ENCODE results near the gene PAX8.

PAX8 gene

GRCh38 chr2:113173542-113174375 is 105.0 kb downstream of the PAX8 start, which contains the start of gene PSD4:
Gene PSD4, plus strand, starts transcription at chr2:113173971. Its CDS starts 8,486 bp downstream, at chr2:113182457.
- Histone ChIP-seq H3K9me3 (ENCODE audit: low read length) (no peaks in the 10 kb centered on the region), H3K27me3 (ENCODE audit: control insufficient read depth in 1 of 2, insufficient read depth in 2 of 2, low read length in 2 of 2) (no peaks in the 10 kb centered on the region), H3K4me3 (ENCODE audit: low read depth in 1 of 2, low read length in 2 of 2) (no peak within 1 kb of the TSS), H3K9ac (ENCODE audit: low read length) (no peak within 1 kb of the TSS), H3K36me3 (ENCODE audit: insufficient read depth, low read length) (no peaks in the 10 kb centered on the region), H3K27ac (ENCODE audit: low read depth, low read length) (no peak within 1 kb of the TSS), H3K4me1 (ENCODE audit: insufficient read depth, low read length) (no peaks in the 10 kb centered on the region)

- H3K4me3 ChIP-seq (ENCODE audit: low read depth in 1 of 2, low read length in 2 of 2), result no peak overlapping the region
These were observed 105.8 kb downstream of the PAX8 start for GRCh38 chr2:113172721-113173541.

GRCh38 chr2:113171334-113172075 is 107.2 kb downstream of the PAX8 start:
- Histone ChIP-seq H3K27me3 (ENCODE audit: control insufficient read depth in 1 of 2, insufficient read depth in 2 of 2, low read length in 2 of 2) (no peaks in the 10 kb centered on the region), H3K9me3 (ENCODE audit: low read length) (no peaks in the 10 kb centered on the region), H3K4me3 (ENCODE audit: low read depth in 1 of 2, low read length in 2 of 2) (no peak overlapping the region), H3K36me3 (ENCODE audit: insufficient read depth, low read length) (no peaks in the 10 kb centered on the region), H3K9ac (ENCODE audit: low read length) (no peak overlapping the region), H3K4me1 (ENCODE audit: insufficient read depth, low read length) (no peaks in the 10 kb centered on the region), H3K27ac (ENCODE audit: low read depth, low read length) (no peak overlapping the region)

More at GRCh38 chr2:113172721-113173541, 105.8 kb downstream of the PAX8 start:
- Histone ChIP-seq H3K9me3 (ENCODE audit: low read length) (no peaks in the 10 kb centered on the region), H3K27me3 (ENCODE audit: control insufficient read depth in 1 of 2, insufficient read depth in 2 of 2, low read length in 2 of 2) (no peaks in the 10 kb centered on the region), H3K4me1 (ENCODE audit: insufficient read depth, low read length) (no peaks in the 10 kb centered on the region), H3K36me3 (ENCODE audit: insufficient read depth, low read length) (no peaks in the 10 kb centered on the region), H3K27ac (ENCODE audit: low read depth, low read length) (no peak overlapping the region), H3K9ac (ENCODE audit: low read length) (no peak overlapping the region)

GRCh38 chr2:113169586-113169985 is 109.1 kb downstream of the PAX8 start:
- no peak overlapping the region for H3K9ac ChIP-seq (ENCODE audit: low read length)
- no peak overlapping the region for H3K27ac ChIP-seq (ENCODE audit: low read depth, low read length)
- H3K36me3 ChIP-seq (ENCODE audit: insufficient read depth, low read length), result no peaks in the 10 kb centered on the region
- H3K27me3 ChIP-seq (ENCODE audit: control insufficient read depth in 1 of 2, insufficient read depth in 2 of 2, low read length in 2 of 2), result no peaks in the 10 kb centered on the region
- no peaks in the 10 kb centered on the region for H3K4me1 ChIP-seq (ENCODE audit: insufficient read depth, low read length)
- no peaks in the 10 kb centered on the region for H3K9me3 ChIP-seq (ENCODE audit: low read length)
- H3K4me3 ChIP-seq (ENCODE audit: low read depth in 1 of 2, low read length in 2 of 2), result no peak overlapping the region

- H3K4me3 ChIP-seq (ENCODE audit: low read depth in 1 of 2, low read length in 2 of 2), result no peak overlapping the region
- no peaks in the 10 kb centered on the region for H3K4me1 ChIP-seq (ENCODE audit: insufficient read depth, low read length)
These were observed 109.7 kb downstream of the PAX8 start for GRCh38 chr2:113169002-113169530.

GRCh38 chr2:113167962-113168340 is 110.8 kb downstream of the PAX8 start:
- no peak overlapping the region for H3K4me3 ChIP-seq (ENCODE audit: low read depth in 1 of 2, low read length in 2 of 2)
- no peaks in the 10 kb centered on the region for H3K27me3 ChIP-seq (ENCODE audit: control insufficient read depth in 1 of 2, insufficient read depth in 2 of 2, low read length in 2 of 2)
- H3K27ac ChIP-seq (ENCODE audit: low read depth, low read length), result no peak overlapping the region
- H3K9ac ChIP-seq (ENCODE audit: low read length), result no peak overlapping the region
- H3K36me3 ChIP-seq (ENCODE audit: insufficient read depth, low read length), result no peaks in the 10 kb centered on the region
- H3K9me3 ChIP-seq (ENCODE audit: low read length), result no peaks in the 10 kb centered on the region
- H3K4me1 ChIP-seq (ENCODE audit: insufficient read depth, low read length), result no peaks in the 10 kb centered on the region

More at GRCh38 chr2:113169002-113169530, 109.7 kb downstream of the PAX8 start:
- Histone ChIP-seq H3K27me3 (ENCODE audit: control insufficient read depth in 1 of 2, insufficient read depth in 2 of 2, low read length in 2 of 2) (no peaks in the 10 kb centered on the region), H3K9me3 (ENCODE audit: low read length) (no peaks in the 10 kb centered on the region), H3K36me3 (ENCODE audit: insufficient read depth, low read length) (no peaks in the 10 kb centered on the region), H3K9ac (ENCODE audit: low read length) (no peak overlapping the region), H3K27ac (ENCODE audit: low read depth, low read length) (no peak overlapping the region)

GRCh38 chr2:113167115-113167932 is 111.4 kb downstream of the PAX8 start:
- H3K4me3 ChIP-seq (ENCODE audit: low read depth in 1 of 2, low read length in 2 of 2), result no peak overlapping the region
- no peaks in the 10 kb centered on the region for H3K9me3 ChIP-seq (ENCODE audit: low read length)
- no peaks in the 10 kb centered on the region for H3K36me3 ChIP-seq (ENCODE audit: insufficient read depth, low read length)
- no peaks in the 10 kb centered on the region for H3K27me3 ChIP-seq (ENCODE audit: control insufficient read depth in 1 of 2, insufficient read depth in 2 of 2, low read length in 2 of 2)
- H3K4me1 ChIP-seq (ENCODE audit: insufficient read depth, low read length), result no peaks in the 10 kb centered on the region
- H3K9ac ChIP-seq (ENCODE audit: low read length), result no peak overlapping the region
- H3K27ac ChIP-seq (ENCODE audit: low read depth, low read length), result no peak overlapping the region

GRCh38 chr2:113166187-113166645 is 112.5 kb downstream of the PAX8 start:
- Histone ChIP-seq H3K9me3 (ENCODE audit: low read length) (no peaks in the 10 kb centered on the region), H3K36me3 (ENCODE audit: insufficient read depth, low read length) (no peaks in the 10 kb centered on the region), H3K4me3 (ENCODE audit: low read depth in 1 of 2, low read length in 2 of 2) (no peak overlapping the region), H3K9ac (ENCODE audit: low read length) (no peak overlapping the region), H3K27me3 (ENCODE audit: control insufficient read depth in 1 of 2, insufficient read depth in 2 of 2, low read length in 2 of 2) (no peaks in the 10 kb centered on the region), H3K4me1 (ENCODE audit: insufficient read depth, low read length) (no peaks in the 10 kb centered on the region), H3K27ac (ENCODE audit: low read depth, low read length) (no peak overlapping the region)

Measured in muscle layer of colon (tissue), 2 donors.